Panc1 (cell line): ENCODE results near the gene DAB2.
"Not testable (repeated sequence)": the region's sequence is repeated elsewhere in the genome, so short reads cannot be mapped to it uniquely, and the experiment has no call there.

Experiments
- CTCF ChIP-seq: fragments of 450-650 bp; IDR thresholded peaks from 2 replicates; pipeline ENCODE4 v1.5.1; 2017; ENCODE audit warnings: mild to moderate bottlenecking
- POLR2AphosphoS5 ChIP-seq: IDR thresholded peaks from 2 replicates; pipeline ENCODE4 v1.6.1; 2012; ENCODE audit warnings: mild to moderate bottlenecking, low read depth, low read length, moderate library complexity
- REST ChIP-seq, 2 experiments: IDR thresholded peaks; 2 replicates each; pipeline ENCODE4 v1.6.1; 2011 to 2012; ENCODE audit warnings: low read depth in 2 of 2, control low read depth in 1 of 2, low read length in 1 of 2, mild to moderate bottlenecking in 1 of 2, moderate library complexity in 1 of 2; ENCODE audit not compliant: insufficient read depth in 1 of 2
- SIN3A ChIP-seq: IDR thresholded peaks from 2 replicates; pipeline ENCODE4 v1.6.1; 2012; ENCODE audit warnings: low read depth, mild to moderate bottlenecking, low read length, moderate library complexity, borderline replicate concordance; ENCODE audit not compliant: insufficient read depth
- TCF7L2 ChIP-seq: IDR thresholded peaks from 2 replicates; pipeline ENCODE4 v1.6.1; 2011; ENCODE audit warnings: mild to moderate bottlenecking, low read depth, low read length, inconsistent platforms

- not testable (repeated sequence) for TF ChIP-seq CTCF; POLR2AphosphoS5; REST (IDR thresholded peaks at IDR 0.05; ENCODE audit: insufficient read depth in 1 of 2, low read depth in 2 of 2, low read length in 1 of 2); TCF7L2; SIN3A
Observed at GRCh38 chr5:39334296-39334695, 90.5 kb downstream of the DAB2 start.
